Daoy (cell line): ENCODE measurements around the gene ADGRG1. TPM values are rescaled to one million over a fixed set of nuclear protein-coding genes. Genes with fewer than 3 reads are reported as not detected.
A peak's percentile ranks its signal among the peaks of the same experiment; 100 is the strongest.

Experiments
- DNase-seq: peaks from one replicate; pipeline ENCODE4 v3.0.0-alpha.2; 2015; ENCODE audit warnings: low read depth
- total RNA-seq: library from RNA; depleted of rRNA; stranded (reverse); fragments of >200 nt; shearing (Covaris generic); gene quantifications from 2 replicates; pipeline ENCODE4 v1.2.3, GENCODE V29; 2014

ADGRG1 gene
- total RNA-seq, 1 experiment from 2014 or later = 6.6 TPM

DNA sequence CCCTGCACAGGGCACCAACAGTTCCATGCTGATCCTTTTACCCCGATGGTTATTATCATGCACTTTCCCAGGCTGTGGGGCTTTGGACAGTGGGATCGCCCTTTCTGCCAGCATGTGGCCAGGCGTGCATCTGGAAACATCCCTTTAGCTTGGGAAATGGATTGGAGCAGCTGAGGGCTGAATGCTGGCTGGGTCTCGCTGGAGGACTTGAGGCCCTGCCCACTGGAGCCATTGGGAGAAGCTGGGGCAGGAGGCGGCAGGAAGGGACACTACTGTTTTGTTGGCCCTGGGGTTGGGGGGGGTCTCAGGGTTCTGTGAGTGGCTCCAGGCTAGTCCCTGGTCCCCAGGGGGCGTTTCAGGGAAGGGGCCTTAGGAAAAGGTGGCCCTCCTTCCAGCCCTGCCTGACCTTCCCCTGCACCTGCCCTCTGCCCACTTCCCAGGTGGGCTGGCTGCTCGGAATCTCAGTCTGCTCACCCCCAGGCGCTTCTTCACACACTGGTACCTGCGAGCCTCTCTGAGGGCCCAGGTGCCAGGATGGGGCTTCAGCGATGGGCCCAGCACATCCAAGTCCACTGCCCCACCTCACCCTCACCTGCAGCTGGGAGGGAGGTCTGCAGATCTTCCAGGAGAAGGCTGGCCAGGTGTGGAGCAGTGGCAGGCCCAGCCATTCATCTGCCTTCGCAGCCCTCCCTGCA lies 38.1 kb downstream of the ADGRG1 start:
- no peak for DNase-seq

DNA sequence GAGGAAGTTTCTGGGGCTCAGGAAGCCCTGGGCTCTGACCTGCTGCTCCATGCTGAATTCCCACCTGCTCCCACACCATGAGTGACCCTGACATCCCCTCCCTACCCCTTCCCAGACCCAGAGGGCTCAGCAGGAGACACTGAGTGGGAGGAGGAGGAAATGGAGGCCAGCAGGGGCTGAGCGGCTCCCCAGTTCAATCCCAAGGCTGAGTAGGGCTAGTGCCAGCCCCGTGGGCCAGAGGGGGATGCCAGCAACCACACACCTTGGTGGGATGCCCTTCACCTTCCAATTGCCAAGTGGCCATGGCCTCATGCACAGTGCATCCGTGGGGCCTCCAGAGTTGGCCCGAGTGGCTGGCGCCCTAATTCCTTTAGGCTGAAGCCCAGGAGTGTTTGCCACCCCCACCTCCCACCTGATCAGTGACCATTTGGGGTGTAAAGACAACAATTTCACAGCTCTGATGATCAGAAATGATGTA lies 38.7 kb downstream of the ADGRG1 start:
- DNase-seq = no peak

DNA sequence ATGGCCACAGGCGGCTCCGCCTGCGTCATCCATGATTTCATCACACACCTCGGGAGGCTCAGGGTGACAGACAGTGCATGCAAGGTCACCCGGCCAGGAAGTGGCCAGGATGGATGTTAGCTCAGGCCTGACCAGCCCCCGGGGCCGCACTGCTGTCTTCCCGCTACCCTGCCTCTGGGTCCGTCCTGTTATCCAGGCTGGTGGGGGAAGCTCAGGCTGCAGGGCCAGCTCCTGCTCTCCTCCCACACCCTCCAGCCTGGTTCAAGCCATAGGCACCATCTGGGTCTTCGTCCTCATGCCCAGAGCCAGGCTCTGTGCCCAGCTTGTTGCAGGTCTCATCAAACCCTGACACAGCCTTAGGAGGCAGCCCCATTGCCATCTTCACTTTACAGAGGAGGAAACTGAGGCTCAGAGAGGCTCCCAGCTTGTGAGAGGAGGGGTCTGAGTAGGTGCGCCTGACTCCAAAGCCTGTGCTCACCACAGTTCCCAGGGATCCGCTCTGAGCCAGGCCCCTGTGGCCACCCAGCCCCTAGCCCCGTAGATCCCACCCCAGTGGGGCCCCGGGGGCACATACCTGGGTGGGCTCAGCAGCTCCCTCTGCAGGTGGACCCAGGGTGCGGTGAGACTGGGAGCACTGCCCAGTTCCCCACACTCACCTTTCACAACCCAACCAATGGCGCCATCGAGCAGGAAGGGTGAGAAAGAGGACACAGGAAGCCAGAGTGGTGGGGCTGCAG lies 39.3 kb downstream of the ADGRG1 start:
- peak; percentile 37 for DNase-seq

DNA sequence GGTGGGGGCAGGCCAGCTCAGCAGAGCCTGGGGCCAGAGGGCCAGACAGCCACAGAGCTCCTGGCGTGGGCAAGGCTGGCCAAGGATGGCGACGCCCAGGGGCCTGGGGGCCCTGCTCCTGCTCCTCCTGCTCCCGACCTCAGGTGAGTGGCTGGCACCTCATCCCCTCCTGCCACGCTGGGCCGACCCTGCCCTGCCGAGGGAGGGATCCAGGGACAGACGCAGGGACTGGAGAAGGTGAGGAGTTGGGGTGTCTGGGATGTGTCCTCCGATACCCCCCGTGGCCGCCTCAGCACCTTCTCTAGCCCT lies 39.8 kb downstream of the ADGRG1 start, which contains the start of gene ADGRG3:
ADGRG3 (plus strand) TSS at position 44 of the 309 bp plus-strand sequence; CDS start at position 86, 42 bp downstream.
- DNase-seq = no peak

DNA sequence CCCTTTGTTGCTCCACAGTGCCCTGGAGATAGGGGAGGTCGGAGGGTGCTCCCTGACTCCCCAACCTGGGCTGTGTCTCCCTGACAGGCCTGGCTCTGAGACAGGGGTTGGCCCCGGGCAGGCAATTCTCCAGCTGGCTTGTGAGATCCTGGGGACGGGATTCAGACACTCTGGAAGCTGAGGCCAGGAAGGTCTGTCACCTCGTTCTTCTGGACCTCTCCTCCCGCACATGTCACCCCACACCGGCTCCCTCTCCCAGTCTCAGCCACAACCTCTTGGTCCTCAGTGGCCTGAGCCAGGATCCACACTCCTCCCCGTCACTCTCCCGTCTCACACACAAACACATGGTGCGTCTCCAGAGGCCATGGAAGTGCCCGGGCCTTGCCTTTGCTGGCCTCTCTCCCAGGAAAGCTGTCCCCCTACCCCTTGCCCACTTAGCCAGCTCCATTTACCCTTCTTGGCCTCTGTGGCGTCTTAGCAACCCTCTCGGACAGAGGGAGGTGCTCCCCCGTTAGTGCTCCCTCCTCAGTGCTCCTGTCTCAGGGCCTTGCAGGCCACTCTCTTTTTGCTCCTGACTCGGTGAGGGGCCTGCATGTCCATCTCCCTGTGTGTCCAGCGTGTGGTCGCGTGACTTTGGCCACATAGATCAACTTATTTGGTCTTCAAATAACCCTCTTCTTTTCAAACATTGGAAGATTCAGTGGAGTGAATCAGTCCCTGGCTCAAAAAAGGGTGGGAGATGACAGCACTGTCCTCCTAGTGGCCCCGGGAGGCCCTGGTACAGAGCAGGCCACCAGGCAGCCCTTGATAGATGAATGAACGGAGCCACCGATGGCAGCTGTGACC lies 40.4 kb downstream of the ADGRG1 start:
- no peak for DNase-seq

DNA sequence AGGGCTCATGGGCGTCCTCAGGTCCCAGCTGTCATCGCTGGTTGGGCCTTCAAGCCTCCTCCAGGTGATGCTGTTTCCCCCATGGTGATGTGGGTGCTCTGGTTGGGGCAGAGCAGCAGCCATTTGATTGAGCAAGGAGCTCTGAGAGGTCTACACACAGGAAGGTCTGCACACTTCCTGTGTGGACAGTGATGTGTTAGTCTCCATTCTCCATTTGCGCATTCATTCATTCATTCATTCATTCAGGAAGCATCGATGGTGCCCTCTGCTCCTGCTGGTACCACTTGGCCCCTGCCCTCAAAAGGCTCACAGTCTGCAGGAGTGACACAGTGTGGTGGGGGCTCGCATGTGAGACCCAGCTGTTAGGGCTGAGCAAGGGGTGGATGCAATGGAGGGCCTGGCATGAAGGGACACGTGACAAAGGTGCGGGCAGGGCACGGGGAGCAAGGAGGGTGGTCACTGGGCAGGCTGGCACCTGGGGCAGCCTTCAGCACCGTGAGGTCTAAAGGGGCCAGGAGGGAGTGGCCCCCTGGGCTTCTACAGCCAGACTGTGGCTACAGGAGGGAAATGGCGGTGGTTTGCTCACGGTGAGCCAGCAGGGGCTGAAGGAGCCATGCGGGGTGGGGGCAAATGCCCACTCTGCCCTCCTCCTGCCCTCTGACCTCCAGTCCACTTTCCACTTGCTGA lies 41.2 kb downstream of the ADGRG1 start:
- no peak for DNase-seq

DNA sequence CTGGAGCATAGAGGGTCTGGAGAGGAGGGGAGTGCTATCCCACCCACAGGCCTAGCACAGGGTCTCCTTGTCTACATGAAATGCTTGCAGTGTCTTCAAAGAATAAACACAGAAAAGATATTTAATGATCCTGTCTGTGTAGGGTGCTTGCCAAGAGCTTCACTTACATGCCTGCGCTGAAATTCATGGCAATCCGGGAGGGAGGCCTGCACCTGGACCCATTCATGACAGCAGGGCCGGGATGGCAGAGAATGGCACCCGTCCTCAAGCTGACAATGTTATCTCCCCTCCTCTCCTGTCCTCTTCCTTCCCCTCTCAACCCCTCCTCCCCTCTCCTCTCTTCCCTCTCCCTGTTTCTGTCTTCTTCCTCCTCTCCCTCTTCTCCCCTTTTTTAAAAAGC lies 41.8 kb downstream of the ADGRG1 start:
- no peak for DNase-seq

DNA sequence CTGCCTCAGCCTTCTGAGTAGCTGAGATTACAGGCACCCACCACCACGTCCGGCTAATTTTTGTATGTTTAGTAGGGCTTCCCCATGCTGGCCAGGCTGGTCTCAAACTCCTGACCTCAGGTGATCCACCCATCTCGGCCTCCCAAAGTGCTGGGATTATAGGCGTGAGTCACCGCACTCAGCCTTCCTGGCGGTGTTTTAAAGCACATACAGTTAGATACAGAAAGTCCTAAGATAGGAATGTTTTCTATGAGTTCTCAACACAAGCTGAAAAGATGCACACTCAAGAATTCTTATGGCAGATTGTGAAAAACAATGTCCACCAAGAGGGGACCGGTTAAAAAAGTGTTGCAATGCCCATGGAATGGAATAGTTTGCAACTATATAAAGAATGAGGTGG lies 43.0 kb downstream of the ADGRG1 start:
- peak; percentile 25 for DNase-seq

DNA sequence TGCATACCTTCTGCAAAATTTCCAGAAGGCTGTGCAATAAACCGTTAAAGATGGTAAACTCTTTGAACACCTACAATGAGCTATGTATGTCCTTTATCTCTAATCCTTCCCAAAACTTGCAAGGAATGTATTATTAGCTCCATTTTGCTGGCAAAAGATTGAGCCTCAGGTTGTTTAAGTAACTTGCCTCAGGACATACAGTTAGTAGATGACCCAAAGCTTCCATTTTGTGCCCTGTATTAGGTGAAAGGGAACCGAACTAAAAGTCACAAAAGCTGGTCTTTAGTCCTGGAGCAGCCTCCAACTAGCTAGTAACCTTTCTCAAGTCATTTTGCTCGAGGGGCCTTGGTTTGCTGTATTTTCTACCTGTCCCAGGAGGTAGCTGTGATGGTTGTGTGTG lies 44.0 kb downstream of the ADGRG1 start:
- DNase-seq = no peak

DNA sequence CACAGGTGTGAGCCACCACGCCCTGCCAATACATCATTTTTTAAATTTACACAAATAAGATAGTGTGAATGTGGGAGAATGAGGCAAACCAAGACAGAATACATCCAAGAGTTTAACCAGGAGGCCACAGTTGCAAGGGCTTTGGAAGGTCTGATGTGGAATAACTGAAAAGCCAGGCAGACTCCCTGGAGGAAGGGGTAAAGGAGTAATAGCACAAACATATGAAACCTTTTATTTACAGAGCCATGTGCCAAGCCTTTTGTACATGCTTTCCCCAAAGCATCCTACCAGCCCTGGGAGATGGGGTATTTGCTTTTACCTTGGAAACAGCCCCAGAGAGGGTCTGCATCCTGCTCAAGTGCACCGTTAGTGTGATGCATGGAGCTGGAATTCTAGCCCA lies 44.4 kb downstream of the ADGRG1 start:
- no peak for DNase-seq

DNA sequence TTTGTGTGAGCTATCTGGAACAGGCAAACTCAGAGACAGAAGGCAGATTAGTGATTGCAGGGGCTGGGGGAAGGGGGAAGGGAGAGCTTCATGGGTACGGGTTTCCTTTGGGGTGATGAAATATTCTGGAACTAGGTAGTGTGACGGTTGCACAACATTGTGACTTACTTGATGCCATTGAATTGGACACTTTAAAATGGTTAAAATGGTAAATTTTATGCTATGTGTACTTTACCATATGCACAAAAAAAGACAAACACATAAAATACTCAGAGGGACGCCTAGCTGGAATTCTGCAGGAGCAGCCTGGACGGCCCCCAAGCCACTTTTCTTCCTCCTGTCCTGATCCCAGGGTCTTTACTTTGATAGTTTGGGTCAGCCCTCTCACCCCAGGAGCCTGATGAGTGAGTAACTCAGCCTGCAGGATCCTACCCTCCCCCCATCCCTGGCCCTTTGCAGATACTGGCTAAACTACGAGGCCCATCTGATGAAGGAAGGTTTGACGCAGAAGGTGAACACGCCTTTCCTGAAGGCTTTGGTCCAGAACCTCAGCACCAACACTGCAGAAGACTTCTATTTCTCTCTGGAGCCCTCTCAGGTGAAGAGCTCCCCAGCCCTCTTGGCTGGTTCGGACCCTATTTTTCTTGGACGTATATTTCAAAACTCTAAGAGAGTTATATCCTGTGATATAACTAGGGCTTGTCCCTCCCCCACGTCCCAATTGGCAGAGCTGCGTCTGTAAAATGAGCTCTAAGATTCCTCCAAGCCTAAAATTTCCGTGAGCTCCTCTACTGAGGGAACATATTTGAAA lies 47.5 kb downstream of the ADGRG1 start:
- peak; percentile 13 for DNase-seq

DNA sequence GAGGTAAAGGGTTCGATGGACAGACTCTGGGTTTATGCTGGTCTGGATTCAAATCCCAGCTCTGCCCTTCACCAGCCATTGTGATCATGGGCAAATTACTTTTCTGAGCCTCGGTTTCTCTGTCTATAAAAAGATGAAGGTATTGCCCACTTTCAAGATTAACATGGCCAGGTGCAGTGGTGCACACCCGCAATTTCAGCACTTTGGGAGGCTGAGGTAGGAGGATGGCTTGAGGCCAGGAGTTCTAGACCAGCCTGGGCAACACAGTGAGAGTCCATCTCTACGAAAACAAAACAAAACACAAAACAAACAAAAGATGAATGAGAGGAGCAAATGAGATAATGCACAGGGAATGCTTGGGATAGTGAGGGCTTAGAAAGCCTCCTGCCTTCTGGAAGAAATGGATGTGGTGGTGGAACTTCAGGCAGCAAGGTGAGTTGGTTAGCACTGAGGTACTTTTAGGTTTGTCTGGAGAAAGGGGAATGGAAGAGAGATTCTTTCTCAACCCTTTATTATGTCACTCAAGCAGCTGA lies 48.2 kb downstream of the ADGRG1 start:
- no peak for DNase-seq

DNA sequence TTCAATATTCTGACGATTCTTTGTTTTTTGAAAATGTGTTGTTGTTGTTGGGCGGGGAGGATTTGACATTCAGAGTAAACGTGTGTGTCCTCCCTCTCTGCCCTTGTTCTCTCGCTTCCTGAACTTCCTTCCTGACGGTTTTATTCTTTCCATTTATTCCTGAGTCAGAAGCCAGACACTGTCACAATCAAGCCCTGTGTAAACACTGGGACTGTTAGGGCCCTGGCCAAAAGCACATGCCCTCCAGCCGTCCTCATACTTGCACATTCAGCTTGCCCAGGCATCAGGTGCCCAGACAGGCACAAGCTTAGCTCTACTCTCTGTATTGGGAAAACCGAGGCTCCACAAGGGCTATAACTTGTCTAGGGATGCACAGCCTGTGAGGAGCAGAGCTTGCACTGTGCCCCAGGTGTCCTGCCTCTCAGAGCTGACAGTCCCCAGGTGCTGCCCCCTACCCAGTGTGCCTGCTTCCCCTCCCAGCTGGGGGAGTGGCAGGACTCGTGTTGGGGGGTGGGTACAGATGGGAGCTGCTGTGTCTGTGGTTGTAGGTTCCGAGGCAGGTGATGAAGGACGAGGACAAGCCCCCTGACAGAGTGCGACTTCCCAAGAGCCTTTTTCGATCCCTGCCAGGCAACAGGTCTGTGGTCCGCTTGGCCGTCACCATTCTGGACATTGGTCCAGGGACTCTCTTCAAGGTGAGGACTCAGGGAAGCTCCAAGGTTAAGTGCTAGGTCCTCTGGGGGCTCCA lies 49.4 kb downstream of the ADGRG1 start:
- no peak for DNase-seq

DNA sequence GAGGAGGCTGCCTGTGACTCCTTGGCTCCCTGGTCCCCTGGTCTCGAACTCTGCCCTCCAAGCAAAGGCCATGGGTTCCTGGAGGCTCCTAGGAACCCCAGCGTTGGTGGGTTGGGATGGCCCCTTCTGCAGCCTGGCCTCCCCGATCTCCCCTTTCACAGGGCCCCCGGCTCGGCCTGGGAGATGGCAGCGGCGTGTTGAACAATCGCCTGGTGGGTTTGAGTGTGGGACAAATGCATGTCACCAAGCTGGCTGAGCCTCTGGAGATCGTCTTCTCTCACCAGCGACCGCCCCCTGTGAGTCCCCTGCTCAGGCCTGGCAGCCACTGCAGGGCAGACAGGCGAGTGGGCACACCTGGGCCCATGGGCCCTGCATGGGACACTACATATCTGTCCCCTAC lies 50.6 kb downstream of the ADGRG1 start:
- DNase-seq = no peak

DNA sequence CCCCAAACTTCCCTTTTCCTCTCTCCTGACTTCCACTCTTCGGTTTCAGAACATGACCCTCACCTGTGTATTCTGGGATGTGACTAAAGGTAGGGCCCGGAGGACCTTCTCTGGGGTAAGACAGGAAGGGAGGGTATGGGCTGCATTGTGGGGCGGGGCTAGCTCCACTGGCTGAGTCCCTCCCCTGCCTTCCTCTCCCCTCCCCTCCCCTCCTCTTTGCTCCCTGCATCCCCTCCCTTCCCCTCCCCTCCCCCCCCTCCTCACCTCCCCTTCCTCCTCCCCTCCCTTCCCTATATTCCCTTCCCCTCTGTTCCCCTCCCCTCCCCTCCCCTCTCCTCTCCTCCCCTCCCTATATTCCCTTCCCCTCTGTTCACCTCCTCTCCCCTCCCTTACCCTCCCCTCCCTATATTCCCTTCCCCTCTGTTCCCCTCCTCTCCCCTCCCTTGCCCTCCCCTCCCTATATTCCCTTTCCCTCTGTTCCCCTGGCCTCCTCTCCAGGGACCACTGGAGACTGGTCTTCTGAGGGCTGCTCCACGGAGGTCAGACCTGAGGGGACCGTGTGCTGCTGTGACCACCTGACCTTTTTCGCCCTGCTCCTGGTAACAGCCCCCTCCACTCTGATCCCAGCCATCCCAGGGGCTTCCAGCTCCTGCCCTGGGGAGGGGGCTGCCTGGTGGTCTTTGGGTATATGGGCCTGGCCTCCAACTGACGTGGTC lies 51.5 kb downstream of the ADGRG1 start:
- no peak for DNase-seq

DNA sequence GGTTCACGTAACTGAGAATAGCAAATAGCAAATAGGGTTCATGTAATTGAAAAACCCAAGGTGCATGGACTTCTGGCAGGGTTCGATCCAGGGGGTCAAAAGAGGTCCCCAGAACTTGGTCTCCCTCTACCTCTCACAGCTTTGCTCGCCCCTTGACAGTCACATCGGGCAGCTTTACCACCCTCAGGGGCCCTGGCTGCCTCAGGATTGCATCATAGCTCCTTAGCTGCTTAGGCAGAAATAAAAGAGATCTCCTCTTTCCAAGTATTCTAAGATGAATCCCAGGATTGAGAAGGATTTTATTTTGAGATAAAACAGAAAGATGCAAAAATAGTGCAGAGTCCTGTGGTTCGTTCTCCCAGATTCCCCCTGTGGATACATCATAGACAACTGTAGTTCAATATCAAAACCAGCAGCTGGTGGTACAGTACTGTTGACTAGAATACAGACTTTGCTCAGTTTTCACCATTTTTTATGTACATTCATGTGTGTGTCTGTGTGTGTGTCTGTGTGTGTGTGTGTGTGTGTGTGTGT lies 52.5 kb downstream of the ADGRG1 start:
- no peak for DNase-seq

DNA sequence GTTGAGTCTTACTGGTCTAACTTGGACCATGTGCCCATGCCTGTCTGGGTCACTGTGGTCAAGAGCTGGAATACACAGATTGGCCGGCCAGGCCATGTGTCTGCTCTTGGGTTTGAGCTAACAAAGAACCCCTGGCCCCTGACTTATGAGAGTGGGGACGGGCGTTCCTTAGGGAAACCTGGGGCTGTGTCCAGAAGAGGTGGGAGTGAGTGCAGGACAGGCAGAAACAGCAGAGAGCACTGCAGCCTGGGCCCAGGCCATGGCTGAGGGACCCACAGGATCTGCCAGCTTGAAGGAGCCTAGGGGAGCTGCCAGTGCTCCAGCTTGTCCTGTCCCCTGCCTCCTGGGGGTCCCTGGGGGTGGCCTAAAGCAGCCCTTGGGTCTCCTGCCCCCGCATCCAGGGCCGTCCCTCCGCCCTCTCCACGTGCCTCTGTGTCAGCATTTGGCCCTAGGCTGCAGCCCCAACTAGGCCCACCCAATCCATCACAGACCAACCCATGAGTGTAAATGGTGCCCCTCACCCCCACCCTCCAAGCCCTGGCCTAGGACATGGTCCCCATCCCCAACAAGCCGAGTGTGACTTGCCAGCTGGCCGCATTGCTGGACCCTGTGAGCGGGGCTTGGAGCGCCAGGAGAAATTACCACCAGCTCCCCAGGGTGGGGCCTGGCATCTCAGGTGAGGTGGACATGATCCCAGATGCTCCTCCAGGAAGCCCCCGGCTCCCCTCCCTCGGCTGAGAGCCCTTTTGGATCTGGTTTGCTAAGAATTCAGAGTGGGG lies 53.7 kb downstream of the ADGRG1 start:
- no peak for DNase-seq
